Measurements from ENCODE around the gene CNOT6. TPM values are rescaled to one million over a fixed set of nuclear protein-coding genes. Genes with fewer than 3 reads are reported as not detected.
"Not testable (repeated sequence)": the region's sequence is repeated elsewhere in the genome, so short reads cannot be mapped to it uniquely, and the experiment has no call there.

CNOT6 gene
- total RNA-seq, 6 experiments from 2014 or later = 17.0 to 20.8 (median 17.6) TPM

DNA sequence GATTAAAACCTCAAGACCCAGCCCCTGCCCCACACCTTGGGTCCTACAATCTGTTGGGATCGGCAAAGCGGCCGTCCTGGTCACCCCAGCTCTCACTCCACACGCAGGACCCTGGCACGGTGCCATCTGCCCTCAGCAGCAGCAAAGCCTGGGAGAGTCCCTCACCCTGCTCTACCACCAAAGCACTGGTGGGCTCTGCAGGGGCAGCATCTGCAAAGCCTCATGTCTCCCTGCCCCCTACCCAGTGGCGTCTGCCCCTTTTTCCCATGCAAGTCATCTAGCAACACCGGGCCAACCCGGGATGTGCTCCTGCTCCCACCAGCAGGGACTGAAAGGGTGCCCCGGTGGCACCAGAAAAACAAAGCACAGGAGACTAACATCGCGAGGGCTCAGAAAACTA, 19.6 kb upstream of the CNOT6 start:
- Mint-ChIP-seq H3K4me1 (ENCODE audit: low read depth) (no peaks in the 10 kb centered on the region), H3K27me3 (ENCODE audit: insufficient read depth) (peaks cover 3% of the 10 kb centered on the region), H3K9me3 (no peaks in the 10 kb centered on the region), H3K36me3 (ENCODE audit: low read depth) (no peaks in the 10 kb centered on the region), H3K27ac (no peak overlapping the region), H3K4me3 (no peak overlapping the region)
- TF ChIP-seq CTCF (IDR thresholded peaks at IDR 0.05) = no peak
- no peak for DNase-seq

DNA sequence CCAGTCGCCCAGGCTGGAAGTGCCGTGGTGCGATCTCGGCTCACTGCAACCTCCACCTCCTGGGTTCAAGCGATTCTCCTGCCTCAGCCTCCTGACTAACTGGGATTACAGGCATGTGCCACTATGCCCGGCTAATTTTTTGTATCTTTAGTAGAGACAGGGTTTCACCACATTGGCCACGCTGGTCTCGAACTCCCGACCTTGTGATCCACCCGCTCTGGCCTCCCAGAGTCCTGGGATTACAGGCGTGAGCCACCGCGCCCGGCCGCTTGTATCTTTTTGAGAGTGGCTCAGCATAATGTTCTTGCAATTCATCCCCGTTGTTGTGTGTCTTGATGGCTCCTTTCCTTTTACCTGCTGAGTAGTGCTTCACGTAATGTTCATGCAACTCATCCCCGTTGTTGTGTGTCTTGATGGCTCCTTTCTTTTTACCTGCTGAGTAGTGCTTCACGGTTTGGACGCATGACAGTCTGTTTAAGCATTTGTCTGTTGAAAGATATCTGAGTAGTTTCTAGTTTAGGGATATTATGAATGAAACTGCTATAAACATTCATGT, 18.1 kb upstream of the CNOT6 start:
- not testable (repeated sequence) for H3K4me3 Mint-ChIP-seq; H3K9me3 Mint-ChIP-seq; H3K4me1 Mint-ChIP-seq (ENCODE audit: low read depth); H3K27me3 Mint-ChIP-seq (ENCODE audit: insufficient read depth); H3K36me3 Mint-ChIP-seq (ENCODE audit: low read depth); H3K27ac Mint-ChIP-seq; DNase-seq

- no peak for DNase-seq
- Mint-ChIP-seq H3K27me3 (ENCODE audit: insufficient read depth) (peaks cover 4% of the 10 kb centered on the region), H3K27ac (no peak overlapping the region), H3K36me3 (ENCODE audit: low read depth) (no peaks in the 10 kb centered on the region), H3K4me3 (no peak overlapping the region), H3K4me1 (ENCODE audit: low read depth) (no peaks in the 10 kb centered on the region), H3K9me3 (peaks cover 7% of the 10 kb centered on the region; the same call in 1 of the 2 replicates)
- no peak for TF ChIP-seq CTCF (IDR thresholded peaks at IDR 0.05)
Observed at GRCh38 chr5:180484813-180485212, 9.4 kb upstream of the CNOT6 start.

DNA sequence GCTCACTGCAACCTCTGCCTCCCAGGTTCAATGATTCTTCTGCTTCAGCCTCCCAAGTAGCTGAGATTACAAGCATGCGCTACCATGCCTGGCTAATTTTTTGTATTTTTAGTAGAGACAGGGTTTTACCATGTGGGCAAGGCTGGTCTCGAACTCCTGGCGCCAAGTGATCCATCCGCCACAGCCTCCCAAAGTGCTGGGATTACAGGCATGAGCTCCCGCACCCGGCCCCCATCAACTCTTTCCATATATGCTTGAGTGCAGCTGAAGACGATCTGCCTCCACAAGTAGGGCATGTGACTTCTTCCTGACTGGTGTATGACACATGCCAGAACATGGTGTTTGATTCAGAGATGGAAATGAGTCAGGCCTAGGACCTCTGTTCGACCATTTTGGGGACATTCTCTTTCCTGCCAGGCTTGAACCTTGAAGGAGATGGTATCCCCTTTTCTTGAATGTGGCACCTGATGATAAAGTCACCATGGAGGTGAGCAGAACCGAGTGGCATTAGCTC, 7.5 kb upstream of the CNOT6 start:
- H3K27me3 Mint-ChIP-seq (ENCODE audit: insufficient read depth) = peaks cover 4% of the 10 kb centered on the region

GRCh38 chr5:180487556-180487955, 6.6 kb upstream of the CNOT6 start:
- H3K36me3 Mint-ChIP-seq (ENCODE audit: low read depth) = no peaks in the 10 kb centered on the region
- no peak overlapping the region for H3K27ac Mint-ChIP-seq
- peaks cover 6% of the 10 kb centered on the region; the same call in 1 of the 2 replicates for H3K9me3 Mint-ChIP-seq
- DNase-seq = no peak
- no peak overlapping the region for H3K4me3 Mint-ChIP-seq
- peaks cover 2% of the 10 kb centered on the region for H3K27me3 Mint-ChIP-seq (ENCODE audit: insufficient read depth)
- H3K4me1 Mint-ChIP-seq (ENCODE audit: low read depth) = no peaks in the 10 kb centered on the region
- no peak for TF ChIP-seq CTCF (IDR thresholded peaks at IDR 0.05)

More for the DNA sequence above, 7.5 kb upstream of the CNOT6 start:
- H3K36me3 Mint-ChIP-seq (ENCODE audit: low read depth) = no peaks in the 10 kb centered on the region
- DNase-seq = no peak
- H3K27ac Mint-ChIP-seq = no peak overlapping the region
- peaks cover 7% of the 10 kb centered on the region; the same call in 1 of the 2 replicates for H3K9me3 Mint-ChIP-seq
- no peak overlapping the region for H3K4me3 Mint-ChIP-seq
- H3K4me1 Mint-ChIP-seq (ENCODE audit: low read depth) = no peaks in the 10 kb centered on the region
- TF ChIP-seq CTCF (IDR thresholded peaks at IDR 0.05) = no peak

GRCh38 chr5:180491496-180491895, 2.7 kb upstream of the CNOT6 start:
- Mint-ChIP-seq H3K4me1 (ENCODE audit: low read depth) (peaks cover 25% of the 10 kb centered on the region), H3K36me3 (ENCODE audit: low read depth) (peaks cover 10% of the 10 kb centered on the region), H3K27me3 (ENCODE audit: insufficient read depth) (no peaks in the 10 kb centered on the region; the same call in 1 of the 2 replicates), H3K4me3 (no peak overlapping the region), H3K27ac (no peak overlapping the region), H3K9me3 (no peaks in the 10 kb centered on the region)
- DNase-seq = no peak
- TF ChIP-seq CTCF (IDR thresholded peaks at IDR 0.05) = no peak

Measured in HFFc6 (cell line).